Neural progenitor cell (in vitro differentiated cells): ENCODE data around the gene DCC.

Experiments used
- CTCF ChIP-seq: fragments of 200-600 bp; sonication (generic); IDR thresholded peaks from 2 replicates; pipeline ENCODE4 v1.5.1; 2017; ENCODE audit warnings: antibody characterized with exemption, mild to moderate bottlenecking
- EZH2 ChIP-seq: fragments of 200-600 bp; sonication (generic); IDR thresholded peaks from 2 replicates; pipeline ENCODE4 v1.6.1; 2017; ENCODE audit warnings: antibody characterized with exemption, mild to moderate bottlenecking, moderate library complexity
- EZH2phosphoT487 ChIP-seq: fragments of 200-600 bp; sonication (generic); IDR thresholded peaks from 2 replicates; pipeline ENCODE4 v1.6.1; 2017; ENCODE audit warnings: antibody characterized with exemption

GRCh38 chr18:53551868-53552426 is 1212.0 kb downstream of the DCC start:
- TF ChIP-seq CTCF = no peak
- no peak for TF ChIP-seq EZH2
- TF ChIP-seq EZH2phosphoT487 = no peak
